GM12878 (cell line): Measurements from ENCODE around the gene RECK. TPM values are rescaled to one million over a fixed set of nuclear protein-coding genes. Genes with fewer than 3 reads are reported as not detected.

Experiments
- ATAC-seq: fragments of 200-7000 bp; cut with Tn5 transposase; 3 replicates; pipeline ENCODE4 v1.9.1; 2020; ENCODE audit warnings: mild to moderate bottlenecking, moderate library complexity
- BruUV-seq: library from RNA; stranded (reverse); fragments of 400-500 nt; replicated peaks from 2 replicates; lab custom pipeline; 2021; lab: Mats Ljungman, UMichigan
- CTCF ChIA-PET: fragments of 300-600 bp; sonication (Branson Sonifier 250); formaldehyde crosslinking; extraction: SDS; loops from one replicate; lab custom pipeline; 2021; ENCODE audit warnings: inconsistent platforms; lab: Yijun Ruan, JAX
- POLR2A ChIA-PET: fragments of 350-600 bp; formaldehyde crosslinking; extraction: SDS; loops from one replicate; lab custom pipeline; 2021; ENCODE audit warnings: inconsistent platforms; lab: Charles Lee
- RAD21 ChIA-PET: fragments of 300-600 bp; sonication (Branson Sonifier 250); formaldehyde crosslinking; loops from one replicate; lab custom pipeline; 2023; ENCODE audit warnings: antibody characterized with exemption; ENCODE audit not compliant: unreplicated experiment; lab: Charles Lee
- SMC1A ChIA-PET: fragments of 300-600 bp; sonication (Branson Sonifier 250); formaldehyde crosslinking; loops from one replicate; lab custom pipeline; 2023; ENCODE audit not compliant: unreplicated experiment, uncharacterized antibody; lab: Charles Lee
- DNase-seq: peaks from one replicate; pipeline ENCODE4 v3.0.0-alpha.2; 2011; ENCODE audit warnings: low read depth, low spot score
- FAIRE-seq: peaks from 3 replicates; lab custom pipeline; 2011; peaks lifted over from hg19 to GRCh38; lab: Jason Lieb, UNC
- H2AFZ ChIP-seq: 2 replicates; pipeline ENCODE4 v1.6.0; 2011; ENCODE audit warnings: low read depth, low read length, control low read depth; ENCODE audit not compliant: control insufficient read depth
- H3K27ac ChIP-seq: 2 replicates; pipeline ENCODE4 v1.5.1; 2011; ENCODE audit warnings: control low read depth; ENCODE audit not compliant: control insufficient read depth, insufficient read depth
- H3K27me3 ChIP-seq, 2 experiments: replicated peaks in 1 of 2; 2 replicates each; pipeline versions ENCODE4 v1.6.0 to v1.6.1; 2011; ENCODE audit warnings: low read length in 1 of 2; ENCODE audit not compliant: control insufficient read depth in 2 of 2, insufficient read depth in 2 of 2
- H3K36me3 ChIP-seq, 2 experiments: 2 replicates each; pipeline ENCODE4 v1.5.1; 2011; ENCODE audit warnings: low read length in 1 of 2; ENCODE audit not compliant: control insufficient read depth in 2 of 2, insufficient read depth in 2 of 2
- H3K4me1 ChIP-seq: 2 replicates; pipeline ENCODE4 v1.6.1; 2011; ENCODE audit warnings: mild to moderate bottlenecking, low read length, moderate library complexity, mixed read lengths; ENCODE audit not compliant: control insufficient read depth, insufficient read depth
- H3K4me2 ChIP-seq: 2 replicates; pipeline ENCODE4 v1.6.0; 2011; ENCODE audit warnings: control low read depth; ENCODE audit not compliant: control insufficient read depth, insufficient read depth
- H3K4me3 ChIP-seq: fragments of 200-600 bp; sonication (generic); 2 replicates; pipeline ENCODE4 v1.5.1; 2016
- H3K79me2 ChIP-seq: 2 replicates; pipeline ENCODE4 v1.6.0; 2011; ENCODE audit warnings: low read length; ENCODE audit not compliant: control insufficient read depth, insufficient read depth
- H3K9ac ChIP-seq: 2 replicates; pipeline ENCODE4 v1.8.0; 2011; ENCODE audit warnings: low read length, control low read depth, mixed read lengths; ENCODE audit not compliant: control insufficient read depth, insufficient read depth
- H3K9me3 ChIP-seq: replicated peaks from 3 replicates; pipeline ENCODE4 v1.5.1; 2011; ENCODE audit warnings: mild to moderate bottlenecking, low read length; ENCODE audit not compliant: control insufficient read depth, insufficient read depth
- H4K20me1 ChIP-seq: 2 replicates; pipeline ENCODE4 v1.6.0; 2011; ENCODE audit not compliant: control insufficient read depth, insufficient read depth
- ASH2L ChIP-seq: fragments of 300-600, 200-600 bp; sonication (generic); IDR thresholded peaks from 2 replicates; pipeline ENCODE4 v1.6.1; 2017; ENCODE audit warnings: low read depth, mild to moderate bottlenecking, borderline replicate concordance
- BCL11A ChIP-seq: IDR thresholded peaks from 2 replicates; pipeline ENCODE4 v1.6.1; 2011; ENCODE audit warnings: low read depth, low read length
- IKZF1 ChIP-seq: fragments of 450-650 bp; conservative IDR thresholded peaks from 2 replicates; pipeline ENCODE4 v1.6.1; 2017; ENCODE audit warnings: antibody characterized with exemption, mild to moderate bottlenecking
- LARP7 ChIP-seq: fragments of 450-650 bp; IDR thresholded peaks from 2 replicates; pipeline ENCODE4 v1.6.1; 2017; ENCODE audit warnings: mild to moderate bottlenecking
- RB1 ChIP-seq: fragments of 450-650 bp; formaldehyde crosslinking; IDR thresholded peaks from 2 replicates; pipeline ENCODE4 v1.6.1; 2017; ENCODE audit warnings: mild to moderate bottlenecking, borderline replicate concordance
- RFX5 ChIP-seq: IDR thresholded peaks from 2 replicates; pipeline ENCODE4 v1.6.1; 2011; ENCODE audit warnings: low read depth, low read length, improper control_type of control experiment
- SRF ChIP-seq, 2 experiments: IDR thresholded peaks; 2 replicates each; pipeline ENCODE4 v1.6.1; 2011; ENCODE audit warnings: low read depth in 2 of 2, low read length in 2 of 2, mild to moderate bottlenecking in 1 of 2, moderate library complexity in 1 of 2
- STAT1 ChIP-seq: fragments of 450-650 bp; conservative IDR thresholded peaks from 2 replicates; pipeline ENCODE4 v1.6.1; 2014; ENCODE audit warnings: antibody characterized with exemption, mild to moderate bottlenecking
- TAF1 ChIP-seq: IDR thresholded peaks from 2 replicates; pipeline ENCODE4 v1.6.1; 2011; ENCODE audit warnings: mild to moderate bottlenecking, low read depth, low read length, borderline replicate concordance
- TCF12 ChIP-seq: IDR thresholded peaks from 2 replicates; pipeline ENCODE4 v1.6.1; 2011; ENCODE audit warnings: low read depth, mild to moderate bottlenecking, low read length
- WGBS: methylation state at CpG from one replicate; pipeline ENCODE4 v1.1.6; 2016; ENCODE audit warnings: low lambda C conversion rate; ENCODE audit not compliant: insufficient replicate concordance, insufficient coverage; ENCODE audit errors: missing lambda C conversion rate; 5-methylcytosine and 5-hydroxymethylcytosine counted together
- in situ Hi-C: fragments of 300-500 bp; cut with MboI; formaldehyde crosslinking; loops from 9 replicates; pipeline ENCODE4 v1.14.3; 2018; ENCODE audit warnings: mixed read lengths
- intact Hi-C: fragments of 100-400 bp; cut with micrococcal nuclease; formaldehyde crosslinking; loops from one replicate; pipeline ENCODE4 v1.14.2; 2022; ENCODE audit not compliant: unreplicated experiment
- polyA plus RNA-seq, 11 experiments: library from polyadenylated mRNA; depleted of rRNA in 4 of 11; unstranded in 6 of 11; stranded (reverse) in 5 of 11; fragments of >200 nt; fragmentation: Nextera tagmentation in 4 of 11; fragmentation: Illumina TruSeq in 1 of 11; extraction: Ambion mirVana in 4 of 11; extraction: Trizol in 1 of 11; gene quantifications; 1 replicate in 1 of 11; 2 replicates in 10 of 11; pipeline versions ENCODE4 v1.2.1 to v1.2.3, GENCODE V29; 2011 to 2016; ENCODE audit warnings: inconsistent platforms in 2 of 11, missing spikeins in 2 of 11, low read depth in 1 of 11
- total RNA-seq, 4 experiments: library from RNA; depleted of rRNA in 3 of 4; stranded (reverse); fragments of >200 nt in 3 of 4; fragmentation: Illumina TruSeq in 1 of 4; extraction: Trizol in 1 of 4; gene quantifications; 2 replicates each; pipeline versions ENCODE4 v1.2.1 to v1.2.3, GENCODE V29; 2013 to 2021
- TF ChIP-seq, protein P1 (sequence below): fragments of 450-650 bp; IDR thresholded peaks from 2 replicates; pipeline ENCODE4 v1.6.1; 2017; ENCODE audit warnings: mild to moderate bottlenecking
- TF ChIP-seq, protein P2 (sequence below): fragments of 450-650 bp; formaldehyde crosslinking; IDR thresholded peaks from 2 replicates; pipeline ENCODE4 v1.4.0; 2022; ENCODE audit warnings: mild to moderate bottlenecking, moderate library complexity

RECK gene
- total and polyA plus RNA-seq, 10 of the 15 experiments (the other 5 are each of a cell fraction or from before 2014, with no cell fraction given): 0.02 to 0.40 (median 0.13) TPM

DNA sequence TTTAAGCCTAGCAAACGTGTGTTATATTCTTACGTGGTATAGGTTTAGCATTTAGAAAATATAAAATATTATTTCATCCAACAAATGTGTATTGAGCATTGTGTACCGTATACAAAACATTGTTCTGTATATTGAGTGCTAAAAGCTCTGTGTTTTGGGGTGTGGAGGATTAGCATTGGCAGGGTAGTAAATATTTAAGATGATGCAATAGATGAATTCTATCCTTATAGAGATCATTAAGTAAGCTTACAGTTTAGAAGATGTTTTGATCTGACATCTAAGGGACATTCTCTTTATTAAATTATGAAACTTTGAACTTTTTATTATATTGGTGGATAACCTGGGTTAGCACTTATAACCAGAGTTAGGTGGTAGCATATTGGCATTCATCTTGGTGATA lies 51.3 kb downstream of the RECK start:
- FAIRE-seq (no peak), ATAC-seq (no peak), DNase-seq (no peak)
- ChIA-PET SMC1A (interaction anchor here (0.8 kb wide), 1 partner anchor 15 kb away, joined by 3 read pairs; no protein-coding TSS in a partner anchor), POLR2A (no interaction called here), CTCF (interaction anchor here (2.7 kb wide), 1 partner anchor 14 kb away, joined by 8 read pairs; no protein-coding TSS in a partner anchor), RAD21 (no interaction called here)
- H3K27me3 ChIP-seq: no peaks in the 10 kb centered on the region
- H3K9me3 ChIP-seq: no peaks in the 10 kb centered on the region; the same call in 2 of the 3 replicates
- no peak overlapping the region for H2AFZ ChIP-seq
- H3K4me2 ChIP-seq: no peak overlapping the region
- intact Hi-C loops (no loop called here), in situ Hi-C loops (no loop called here)
- H3K36me3 ChIP-seq: no peaks in the 10 kb centered on the region
- 59% methylated on average over 3 of the region's 3 CpGs for WGBS
- no peak overlapping the region for H3K4me3 ChIP-seq
- TF ChIP-seq RB1 (no peak), BCL11A (no peak), SRF (IDR thresholded peaks at IDR 0.05; ENCODE audit: low read depth in 2 of 2, low read length in 2 of 2) (no peak), TCF12 (no peak), RFX5 (no peak), IKZF1 (no peak), TAF1 (no peak), LARP7 (no peak), ASH2L (no peak), STAT1 (no peak)
- TF ChIP-seq, protein P1, sequence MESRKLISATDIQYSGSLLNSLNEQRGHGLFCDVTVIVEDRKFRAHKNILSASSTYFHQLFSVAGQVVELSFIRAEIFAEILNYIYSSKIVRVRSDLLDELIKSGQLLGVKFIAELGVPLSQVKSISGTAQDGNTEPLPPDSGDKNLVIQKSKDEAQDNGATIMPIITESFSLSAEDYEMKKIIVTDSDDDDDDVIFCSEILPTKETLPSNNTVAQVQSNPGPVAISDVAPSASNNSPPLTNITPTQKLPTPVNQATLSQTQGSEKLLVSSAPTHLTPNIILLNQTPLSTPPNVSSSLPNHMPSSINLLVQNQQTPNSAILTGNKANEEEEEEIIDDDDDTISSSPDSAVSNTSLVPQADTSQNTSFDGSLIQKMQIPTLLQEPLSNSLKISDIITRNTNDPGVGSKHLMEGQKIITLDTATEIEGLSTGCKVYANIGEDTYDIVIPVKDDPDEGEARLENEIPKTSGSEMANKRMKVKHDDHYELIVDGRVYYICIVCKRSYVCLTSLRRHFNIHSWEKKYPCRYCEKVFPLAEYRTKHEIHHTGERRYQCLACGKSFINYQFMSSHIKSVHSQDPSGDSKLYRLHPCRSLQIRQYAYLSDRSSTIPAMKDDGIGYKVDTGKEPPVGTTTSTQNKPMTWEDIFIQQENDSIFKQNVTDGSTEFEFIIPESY: no peak
- TF ChIP-seq, protein P2, sequence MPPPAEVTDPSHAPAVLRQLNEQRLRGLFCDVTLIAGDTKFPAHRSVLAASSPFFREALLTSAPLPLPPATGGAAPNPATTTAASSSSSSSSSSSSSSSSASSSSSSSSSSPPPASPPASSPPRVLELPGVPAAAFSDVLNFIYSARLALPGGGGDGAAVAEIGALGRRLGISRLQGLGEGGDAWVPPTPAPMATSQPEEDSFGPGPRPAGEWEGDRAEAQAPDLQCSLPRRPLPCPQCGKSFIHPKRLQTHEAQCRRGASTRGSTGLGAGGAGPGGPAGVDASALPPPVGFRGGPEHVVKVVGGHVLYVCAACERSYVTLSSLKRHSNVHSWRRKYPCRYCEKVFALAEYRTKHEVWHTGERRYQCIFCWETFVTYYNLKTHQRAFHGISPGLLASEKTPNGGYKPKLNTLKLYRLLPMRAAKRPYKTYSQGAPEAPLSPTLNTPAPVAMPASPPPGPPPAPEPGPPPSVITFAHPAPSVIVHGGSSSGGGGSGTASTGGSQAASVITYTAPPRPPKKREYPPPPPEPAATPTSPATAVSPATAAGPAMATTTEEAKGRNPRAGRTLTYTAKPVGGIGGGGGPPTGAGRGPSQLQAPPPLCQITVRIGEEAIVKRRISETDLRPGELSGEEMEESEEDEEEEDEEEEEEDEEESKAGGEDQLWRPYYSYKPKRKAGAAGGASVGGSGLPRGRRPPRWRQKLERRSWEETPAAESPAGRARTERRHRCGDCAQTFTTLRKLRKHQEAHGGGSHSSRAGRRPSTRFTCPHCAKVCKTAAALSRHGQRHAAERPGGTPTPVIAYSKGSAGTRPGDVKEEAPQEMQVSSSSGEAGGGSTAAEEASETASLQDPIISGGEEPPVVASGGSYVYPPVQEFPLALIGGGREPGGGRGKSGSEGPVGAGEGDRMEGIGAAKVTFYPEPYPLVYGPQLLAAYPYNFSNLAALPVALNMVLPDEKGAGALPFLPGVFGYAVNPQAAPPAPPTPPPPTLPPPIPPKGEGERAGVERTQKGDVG: no peak
- no peaks in the 10 kb centered on the region for H3K79me2 ChIP-seq
- no peak overlapping the region for H3K9ac ChIP-seq
- no peak overlapping the region for H3K27ac ChIP-seq
- peaks cover 4% of the 10 kb centered on the region for H3K4me1 ChIP-seq
- no TSS peak for BruUV-seq
- H4K20me1 ChIP-seq: no peaks in the 10 kb centered on the region
